Measurements from ENCODE around the gene CELSR1. TPM values are rescaled to one million over a fixed set of nuclear protein-coding genes. Genes with fewer than 3 reads are reported as not detected.
A peak's percentile ranks its signal among the peaks of the same experiment; 100 is the strongest.

The CELSR1 gene
- total and polyA plus RNA-seq, 7 donors: 0.09 to 0.39 (median 0.18) TPM

GRCh38 chr22:46433318-46433717 is 104.1 kb downstream of the CELSR1 start:
- H3K27me3 ChIP-seq (ENCODE audit: insufficient read depth in 3 of 3, low read length in 2 of 3): peaks cover 0 to 30% (median 11%) of the 10 kb centered on the region in 3 donors
- 84 to 92% (median 90%) methylated on average over 16 of the region's 16 CpGs for WGBS, 3 donors
- H3K27ac ChIP-seq: no peak overlapping the region
- H3K9me3 ChIP-seq: no peaks in the 10 kb centered on the region
- H3K4me3 ChIP-seq: no peak overlapping the region
- no peaks in the 10 kb centered on the region for H3K4me1 ChIP-seq
- DNase-seq (no peak), ATAC-seq (no peak)
- TF ChIP-seq, protein P1, sequence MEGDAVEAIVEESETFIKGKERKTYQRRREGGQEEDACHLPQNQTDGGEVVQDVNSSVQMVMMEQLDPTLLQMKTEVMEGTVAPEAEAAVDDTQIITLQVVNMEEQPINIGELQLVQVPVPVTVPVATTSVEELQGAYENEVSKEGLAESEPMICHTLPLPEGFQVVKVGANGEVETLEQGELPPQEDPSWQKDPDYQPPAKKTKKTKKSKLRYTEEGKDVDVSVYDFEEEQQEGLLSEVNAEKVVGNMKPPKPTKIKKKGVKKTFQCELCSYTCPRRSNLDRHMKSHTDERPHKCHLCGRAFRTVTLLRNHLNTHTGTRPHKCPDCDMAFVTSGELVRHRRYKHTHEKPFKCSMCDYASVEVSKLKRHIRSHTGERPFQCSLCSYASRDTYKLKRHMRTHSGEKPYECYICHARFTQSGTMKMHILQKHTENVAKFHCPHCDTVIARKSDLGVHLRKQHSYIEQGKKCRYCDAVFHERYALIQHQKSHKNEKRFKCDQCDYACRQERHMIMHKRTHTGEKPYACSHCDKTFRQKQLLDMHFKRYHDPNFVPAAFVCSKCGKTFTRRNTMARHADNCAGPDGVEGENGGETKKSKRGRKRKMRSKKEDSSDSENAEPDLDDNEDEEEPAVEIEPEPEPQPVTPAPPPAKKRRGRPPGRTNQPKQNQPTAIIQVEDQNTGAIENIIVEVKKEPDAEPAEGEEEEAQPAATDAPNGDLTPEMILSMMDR (IDR thresholded peaks at IDR 0.05): no peak
- H3K36me3 ChIP-seq (ENCODE audit: insufficient read depth in 1 of 2, low read depth in 1 of 2): no peaks in the 10 kb centered on the region
- intact Hi-C loops (cut with DNase I): no loop called here

DNA sequence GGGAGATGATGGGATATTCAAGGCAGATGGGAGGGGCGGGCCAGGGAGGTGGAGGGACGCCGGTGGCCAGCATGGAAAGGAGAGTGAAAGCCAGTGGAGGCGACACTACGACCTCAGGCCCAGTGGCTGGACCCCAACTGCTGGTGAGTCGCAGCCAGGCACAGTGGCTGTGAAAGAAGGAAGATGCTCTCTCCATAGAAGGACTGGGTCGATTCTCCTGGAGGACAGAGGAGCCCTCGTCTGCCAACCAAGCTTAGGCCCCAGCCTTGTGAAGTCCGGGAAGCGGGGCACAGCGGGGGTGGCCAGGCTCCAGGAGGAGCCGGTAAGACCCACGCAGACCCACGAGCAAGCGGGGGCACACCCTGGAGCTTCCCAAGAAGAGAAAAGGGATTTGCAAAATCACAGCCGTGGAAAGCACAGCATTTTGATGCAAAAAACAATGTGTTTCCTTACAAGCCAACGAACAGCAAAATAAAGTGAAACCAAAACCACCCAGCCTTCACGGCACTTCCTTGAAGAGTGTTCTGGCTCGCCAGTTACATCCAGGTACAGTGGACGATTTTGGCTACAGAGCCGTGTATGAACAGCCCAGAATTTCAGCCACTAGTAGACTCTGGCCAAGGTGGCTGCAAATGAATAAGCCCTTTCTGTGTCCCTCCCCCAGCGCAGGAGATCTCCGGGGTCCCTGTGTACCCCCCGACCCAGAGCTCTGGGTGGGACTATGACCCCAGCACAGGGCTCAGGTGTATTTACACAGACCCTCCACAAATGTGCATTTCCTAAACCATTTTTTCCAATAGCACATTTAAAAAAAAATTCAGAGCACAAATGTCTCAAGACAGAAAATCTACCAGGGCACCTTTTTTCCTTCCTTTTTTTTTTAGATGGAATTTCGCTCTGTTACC is 105.0 kb downstream of the CELSR1 start:
- WGBS, 3 donors: 68 to 76% (median 69%) methylated on average over 25 of the region's 25 CpGs
- ATAC-seq: no peak
- TF ChIP-seq, protein P1 (IDR thresholded peaks at IDR 0.05): no peak
- no peak overlapping the region for H3K27ac ChIP-seq
- peaks cover 0 to 35% (median 11%) of the 10 kb centered on the region in 3 donors for H3K27me3 ChIP-seq (ENCODE audit: insufficient read depth in 3 of 3, low read length in 2 of 3)
- H3K9me3 ChIP-seq: no peaks in the 10 kb centered on the region
- peak overlapping the region; percentile 49 for H3K4me3 ChIP-seq
- H3K4me1 ChIP-seq: no peaks in the 10 kb centered on the region
- intact Hi-C loops (cut with DNase I): no loop called here
- no peaks in the 10 kb centered on the region for H3K36me3 ChIP-seq (ENCODE audit: insufficient read depth in 1 of 2, low read depth in 1 of 2)
- DNase-seq: no peak

- intact Hi-C loops (cut with DNase I): no loop called here
- WGBS, 3 donors: 69 to 79% (median 73%) methylated on average over 34 of the region's 34 CpGs
- no peak for DNase-seq
Measured at GRCh38 chr22:46430961-46431838, 106.2 kb downstream of the CELSR1 start.

GRCh38 chr22:46429325-46429853 is 108.0 kb downstream of the CELSR1 start:
- Histone ChIP-seq H3K9me3 (no peaks in the 10 kb centered on the region), H3K27ac (no peak overlapping the region), H3K4me3 (no peak overlapping the region), H3K4me1 (no peaks in the 10 kb centered on the region), H3K36me3 (ENCODE audit: insufficient read depth in 1 of 2, low read depth in 1 of 2) (no peaks in the 10 kb centered on the region), H3K27me3 (ENCODE audit: insufficient read depth in 3 of 3, low read length in 2 of 3) (peaks cover 0 to 28% (median 3%) of the 10 kb centered on the region in 3 donors)
- DNase-seq: no peak
- intact Hi-C loops (cut with DNase I): no loop called here
- ATAC-seq: no peak
- TF ChIP-seq, protein P1 (IDR thresholded peaks at IDR 0.05): no peak
- 37 to 46% (median 41%) methylated on average over 13 of the region's 13 CpGs for WGBS, 3 donors

More at GRCh38 chr22:46430961-46431838, 106.2 kb downstream of the CELSR1 start:
- TF ChIP-seq, protein P1 (IDR thresholded peaks at IDR 0.05): no peak
- Histone ChIP-seq H3K36me3 (ENCODE audit: insufficient read depth in 1 of 2, low read depth in 1 of 2) (no peaks in the 10 kb centered on the region), H3K27ac (no peak overlapping the region), H3K27me3 (ENCODE audit: insufficient read depth in 3 of 3, low read length in 2 of 3) (peaks cover 0 to 28% (median 6%) of the 10 kb centered on the region in 3 donors), H3K4me3 (no peak overlapping the region), H3K9me3 (no peaks in the 10 kb centered on the region), H3K4me1 (no peaks in the 10 kb centered on the region)
- ATAC-seq: no peak
